Measurements from ENCODE around the gene ERN1. TPM values are rescaled to one million over a fixed set of nuclear protein-coding genes. Genes with fewer than 3 reads are reported as not detected.

The ERN1 gene
- total and polyA plus RNA-seq, 2 of the 13 experiments (the other 11 are each of a cell fraction or from before 2014, with no cell fraction given) = 6.0 to 12.7 TPM

DNA sequence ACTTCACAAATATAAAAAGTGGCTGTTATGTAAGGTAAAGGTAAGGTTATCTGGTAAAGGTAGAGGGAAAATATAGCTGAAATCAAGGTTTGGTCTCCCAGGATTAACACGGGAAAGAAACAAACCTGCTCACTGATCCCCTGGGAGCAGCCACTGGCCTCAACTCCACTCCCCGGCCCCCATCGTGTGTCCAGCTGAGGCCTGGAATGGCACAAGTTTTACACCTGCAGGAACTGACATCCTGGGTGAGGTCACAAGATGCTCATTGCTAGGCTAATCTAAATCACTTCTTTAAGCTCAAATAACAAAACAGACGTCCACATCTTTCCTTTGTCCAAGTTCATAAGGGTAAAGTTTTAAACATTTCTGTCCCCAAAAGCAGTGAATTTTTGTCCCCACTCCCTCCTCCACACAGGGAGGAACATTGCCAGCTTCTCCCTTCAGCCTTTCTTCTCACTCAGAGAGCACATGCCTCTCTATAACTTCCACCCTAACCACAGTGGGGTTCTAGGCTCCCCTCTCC is 46.3 kb downstream of the ERN1 start:
- peak overlapping the region; percentile 84 for H3K27ac ChIP-seq (ENCODE audit: extremely low read length, insufficient read depth, low read length)
- DNase-seq (ENCODE audit: low spot score) (no peak), ATAC-seq (no peak), FAIRE-seq (no peak)
- H2AFZ ChIP-seq (ENCODE audit: low read length) = no peak overlapping the region
- POLR2A ChIA-PET = interaction anchor here (1.0 to 3.8 kb wide), 11 partner anchors 9 to 127 kb away, joined by 3 to 48 read pairs (median 7); partner anchors contain the start of gene ERN1
- 29% methylated on average over 4 of the region's 4 CpGs for WGBS (ENCODE audit: low lambda C conversion rate)
- H4K20me1 ChIP-seq (ENCODE audit: insufficient read depth, low read length) = no peaks in the 10 kb centered on the region
- in situ Hi-C loops (cut with HindIII; ENCODE audit: extremely low pct_ligation_motif_present, low pct_unique_long_range_greater_than_20kb) (no loop called here), intact Hi-C loops (cut with micrococcal nuclease; ENCODE audit: unreplicated experiment) (no loop called here)
- peaks cover 3 to 8% of the 10 kb centered on the region in 2 experiments; a peak in 3 of 5 replicates for H3K36me3 ChIP-seq (replicated peaks in 1 of 2; ENCODE audit: control insufficient read depth in 1 of 2, insufficient read depth in 2 of 2, low read length in 2 of 2)
- H3K27me3 ChIP-seq (ENCODE audit: control insufficient read depth in 1 of 2, insufficient read depth in 2 of 2, low read length in 2 of 2) = no peaks in the 10 kb centered on the region
- no peaks in the 10 kb centered on the region for H3K9me3 ChIP-seq (ENCODE audit: low read length)
- peaks cover 4% of the 10 kb centered on the region for H3K79me2 ChIP-seq (ENCODE audit: insufficient read depth, low read length)
- CTCF ChIA-PET (ENCODE audit: low intra/inter-chr PET ratio, low total read pairs) = no interaction called here
- peak overlapping the region; percentile 80 for H3K4me2 ChIP-seq (ENCODE audit: low read depth, low read length)
- peak overlapping the region; percentile 73 for H3K9ac ChIP-seq (ENCODE audit: insufficient read depth, low read depth, low read length)
- peaks cover 92% of the 10 kb centered on the region for H3K4me1 ChIP-seq (ENCODE audit: insufficient read depth, low read length)
- 0 out of 6 replicates have a peak overlapping the region, but pooled peaks of 1 of the 3 experiments have one; percentile 25 for H3K4me3 ChIP-seq (replicated peaks in 1 of 3; ENCODE audit: insufficient read depth in 1 of 3, low read depth in 2 of 3, low read length in 3 of 3)
- BruUV-seq (replicated peaks) = no TSS peak
- TF ChIP-seq, protein P1, sequence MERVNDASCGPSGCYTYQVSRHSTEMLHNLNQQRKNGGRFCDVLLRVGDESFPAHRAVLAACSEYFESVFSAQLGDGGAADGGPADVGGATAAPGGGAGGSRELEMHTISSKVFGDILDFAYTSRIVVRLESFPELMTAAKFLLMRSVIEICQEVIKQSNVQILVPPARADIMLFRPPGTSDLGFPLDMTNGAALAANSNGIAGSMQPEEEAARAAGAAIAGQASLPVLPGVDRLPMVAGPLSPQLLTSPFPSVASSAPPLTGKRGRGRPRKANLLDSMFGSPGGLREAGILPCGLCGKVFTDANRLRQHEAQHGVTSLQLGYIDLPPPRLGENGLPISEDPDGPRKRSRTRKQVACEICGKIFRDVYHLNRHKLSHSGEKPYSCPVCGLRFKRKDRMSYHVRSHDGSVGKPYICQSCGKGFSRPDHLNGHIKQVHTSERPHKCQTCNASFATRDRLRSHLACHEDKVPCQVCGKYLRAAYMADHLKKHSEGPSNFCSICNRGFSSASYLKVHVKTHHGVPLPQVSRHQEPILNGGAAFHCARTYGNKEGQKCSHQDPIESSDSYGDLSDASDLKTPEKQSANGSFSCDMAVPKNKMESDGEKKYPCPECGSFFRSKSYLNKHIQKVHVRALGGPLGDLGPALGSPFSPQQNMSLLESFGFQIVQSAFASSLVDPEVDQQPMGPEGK (CRISPR knock-in tag; IDR thresholded peaks at IDR 0.05) = no peak
- TF ChIP-seq ZBTB34 (CRISPR knock-in tag; IDR thresholded peaks at IDR 0.05) = no peak
- no peak for TF ChIP-seq ZNF557 (CRISPR knock-in tag; IDR thresholded peaks at IDR 0.05)
- 0 out of 2 replicates have a peak, but pooled peaks have one; percentile 16 for TF ChIP-seq IRF2 (CRISPR knock-in tag; IDR thresholded peaks at IDR 0.05)
- TF ChIP-seq, protein P2, sequence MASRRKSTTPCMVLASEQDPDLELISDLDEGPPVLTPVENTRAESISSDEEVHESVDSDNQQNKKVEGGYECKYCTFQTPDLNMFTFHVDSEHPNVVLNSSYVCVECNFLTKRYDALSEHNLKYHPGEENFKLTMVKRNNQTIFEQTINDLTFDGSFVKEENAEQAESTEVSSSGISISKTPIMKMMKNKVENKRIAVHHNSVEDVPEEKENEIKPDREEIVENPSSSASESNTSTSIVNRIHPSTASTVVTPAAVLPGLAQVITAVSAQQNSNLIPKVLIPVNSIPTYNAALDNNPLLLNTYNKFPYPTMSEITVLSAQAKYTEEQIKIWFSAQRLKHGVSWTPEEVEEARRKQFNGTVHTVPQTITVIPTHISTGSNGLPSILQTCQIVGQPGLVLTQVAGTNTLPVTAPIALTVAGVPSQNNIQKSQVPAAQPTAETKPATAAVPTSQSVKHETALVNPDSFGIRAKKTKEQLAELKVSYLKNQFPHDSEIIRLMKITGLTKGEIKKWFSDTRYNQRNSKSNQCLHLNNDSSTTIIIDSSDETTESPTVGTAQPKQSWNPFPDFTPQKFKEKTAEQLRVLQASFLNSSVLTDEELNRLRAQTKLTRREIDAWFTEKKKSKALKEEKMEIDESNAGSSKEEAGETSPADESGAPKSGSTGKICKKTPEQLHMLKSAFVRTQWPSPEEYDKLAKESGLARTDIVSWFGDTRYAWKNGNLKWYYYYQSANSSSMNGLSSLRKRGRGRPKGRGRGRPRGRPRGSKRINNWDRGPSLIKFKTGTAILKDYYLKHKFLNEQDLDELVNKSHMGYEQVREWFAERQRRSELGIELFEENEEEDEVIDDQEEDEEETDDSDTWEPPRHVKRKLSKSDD (CRISPR knock-in tag; IDR thresholded peaks at IDR 0.05; ENCODE audit: low read depth) = no peak
- TF ChIP-seq NCOA5 (CRISPR knock-in tag; IDR thresholded peaks at IDR 0.05) = no peak
- no peak for TF ChIP-seq MXI1 (IDR thresholded peaks at IDR 0.05; ENCODE audit: borderline replicate concordance, low read depth, low read length)
- no peak for TF ChIP-seq ZNF777 (CRISPR knock-in tag; IDR thresholded peaks at IDR 0.05)
- TF ChIP-seq ZNF501 (CRISPR knock-in tag; IDR thresholded peaks at IDR 0.05) = peak; percentile 20; the same call in 1 of the 2 replicates
- TF ChIP-seq GATA4 (IDR thresholded peaks at IDR 0.05; ENCODE audit: borderline replicate concordance, low read depth) = no peak
- 0 out of 2 replicates have a peak, but pooled peaks have one; percentile 33 for TF ChIP-seq ZNF605 (CRISPR knock-in tag; IDR thresholded peaks at IDR 0.05)
- no peak for TF ChIP-seq ZNF331 (CRISPR knock-in tag; IDR thresholded peaks at IDR 0.05)
- 0 out of 2 replicates have a peak, but pooled peaks have one; percentile 8 for TF ChIP-seq KLF6 (CRISPR knock-in tag; IDR thresholded peaks at IDR 0.05)
- no peak for TF ChIP-seq ELK4 (CRISPR knock-in tag; IDR thresholded peaks at IDR 0.05; ENCODE audit: borderline replicate concordance)
- TF ChIP-seq ZNF343 (CRISPR knock-in tag; IDR thresholded peaks at IDR 0.05) = no peak
- TF ChIP-seq, protein P3, sequence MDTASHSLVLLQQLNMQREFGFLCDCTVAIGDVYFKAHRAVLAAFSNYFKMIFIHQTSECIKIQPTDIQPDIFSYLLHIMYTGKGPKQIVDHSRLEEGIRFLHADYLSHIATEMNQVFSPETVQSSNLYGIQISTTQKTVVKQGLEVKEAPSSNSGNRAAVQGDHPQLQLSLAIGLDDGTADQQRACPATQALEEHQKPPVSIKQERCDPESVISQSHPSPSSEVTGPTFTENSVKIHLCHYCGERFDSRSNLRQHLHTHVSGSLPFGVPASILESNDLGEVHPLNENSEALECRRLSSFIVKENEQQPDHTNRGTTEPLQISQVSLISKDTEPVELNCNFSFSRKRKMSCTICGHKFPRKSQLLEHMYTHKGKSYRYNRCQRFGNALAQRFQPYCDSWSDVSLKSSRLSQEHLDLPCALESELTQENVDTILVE (CRISPR knock-in tag; IDR thresholded peaks at IDR 0.05) = 0 out of 2 replicates have a peak, but pooled peaks have one; percentile 15
- TF ChIP-seq ZNF432 (CRISPR knock-in tag; IDR thresholded peaks at IDR 0.05; ENCODE audit: borderline replicate concordance) = no peak

Measured in HepG2 (cell line).